ENCODE results near the gene MSL1. TPM values are rescaled to one million over a fixed set of nuclear protein-coding genes. Genes with fewer than 3 reads are reported as not detected.

Gene MSL1
- total and polyA plus RNA-seq, 2 experiments from 2014 or later = 26.7 to 81.6 TPM

- WGBS (ENCODE audit: low lambda C conversion rate, missing lambda C conversion rate) = 86% methylated on average over 14 of the region's 14 CpGs
- no peak overlapping the region for H3K4me2 ChIP-seq
These were observed 31.3 kb upstream of the MSL1 start for GRCh38 chr17:40090237-40091119.

DNA sequence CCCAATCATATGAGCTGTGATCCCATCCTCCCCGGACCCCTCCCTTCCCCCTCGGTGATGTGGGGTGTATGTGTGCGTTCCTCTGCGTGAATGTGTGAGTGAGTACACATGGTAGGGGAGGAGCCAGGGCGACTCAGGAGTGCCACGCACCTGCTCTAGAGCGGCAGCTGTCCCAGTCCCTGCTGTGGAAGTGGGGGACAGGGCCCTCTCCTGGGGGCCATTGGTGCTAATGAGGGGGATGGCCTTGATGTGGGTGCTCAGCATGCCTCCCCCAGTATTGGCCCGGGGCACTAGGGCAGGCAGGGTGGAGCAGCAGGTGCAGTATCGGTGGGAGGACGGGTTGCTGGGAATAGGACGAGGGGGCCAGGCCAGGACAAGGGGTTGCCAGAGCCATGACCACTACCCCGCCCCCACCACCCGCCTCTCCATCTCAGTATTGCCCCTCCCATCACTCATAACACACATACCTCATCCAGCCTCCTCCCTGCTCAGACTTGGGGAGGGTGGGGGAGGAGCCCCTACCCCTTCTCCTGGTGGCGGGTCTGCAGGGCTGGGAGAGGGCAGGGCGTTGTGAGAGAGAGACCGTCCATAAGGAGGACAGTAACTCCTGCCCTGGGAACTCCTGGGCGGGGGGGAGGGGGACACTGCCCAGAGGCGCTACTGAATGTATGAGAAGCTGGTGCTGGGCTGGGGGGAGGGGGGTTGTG, 29.9 kb upstream of the MSL1 start:
- no peak overlapping the region for H3K27ac ChIP-seq
- WGBS (ENCODE audit: low lambda C conversion rate, missing lambda C conversion rate) = 79% methylated on average over 16 of the region's 18 CpGs
- H2AFZ ChIP-seq = no peak overlapping the region
- no peaks in the 10 kb centered on the region for H4K20me1 ChIP-seq (ENCODE audit: insufficient read depth, poor library complexity, severe bottlenecking)
- peak; percentile 40 for DNase-seq (ENCODE audit: low spot score)
- TF ChIP-seq, protein P1, sequence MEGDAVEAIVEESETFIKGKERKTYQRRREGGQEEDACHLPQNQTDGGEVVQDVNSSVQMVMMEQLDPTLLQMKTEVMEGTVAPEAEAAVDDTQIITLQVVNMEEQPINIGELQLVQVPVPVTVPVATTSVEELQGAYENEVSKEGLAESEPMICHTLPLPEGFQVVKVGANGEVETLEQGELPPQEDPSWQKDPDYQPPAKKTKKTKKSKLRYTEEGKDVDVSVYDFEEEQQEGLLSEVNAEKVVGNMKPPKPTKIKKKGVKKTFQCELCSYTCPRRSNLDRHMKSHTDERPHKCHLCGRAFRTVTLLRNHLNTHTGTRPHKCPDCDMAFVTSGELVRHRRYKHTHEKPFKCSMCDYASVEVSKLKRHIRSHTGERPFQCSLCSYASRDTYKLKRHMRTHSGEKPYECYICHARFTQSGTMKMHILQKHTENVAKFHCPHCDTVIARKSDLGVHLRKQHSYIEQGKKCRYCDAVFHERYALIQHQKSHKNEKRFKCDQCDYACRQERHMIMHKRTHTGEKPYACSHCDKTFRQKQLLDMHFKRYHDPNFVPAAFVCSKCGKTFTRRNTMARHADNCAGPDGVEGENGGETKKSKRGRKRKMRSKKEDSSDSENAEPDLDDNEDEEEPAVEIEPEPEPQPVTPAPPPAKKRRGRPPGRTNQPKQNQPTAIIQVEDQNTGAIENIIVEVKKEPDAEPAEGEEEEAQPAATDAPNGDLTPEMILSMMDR (IDR thresholded peaks at IDR 0.05; ENCODE audit: poor library complexity) = no peak
- TF ChIP-seq EZH2phosphoT487 (IDR thresholded peaks at IDR 0.05; ENCODE audit: low read depth, severe bottlenecking, unreplicated experiment) (no peak), EZH2 (IDR thresholded peaks at IDR 0.05; ENCODE audit: borderline replicate concordance) (no peak)
- H3K4me1 ChIP-seq (ENCODE audit: insufficient read depth) = no peaks in the 10 kb centered on the region
- H3K4me3 ChIP-seq = no peak overlapping the region
- H3K36me3 ChIP-seq (replicated peaks; ENCODE audit: insufficient read depth, low read depth) = no peaks in the 10 kb centered on the region
- H3K9me3 ChIP-seq (ENCODE audit: low read depth) = no peaks in the 10 kb centered on the region
- no peaks in the 10 kb centered on the region for H3K79me2 ChIP-seq
- H3K27me3 ChIP-seq = no peaks in the 10 kb centered on the region
- no peaks in the 10 kb centered on the region for H3K9me2 ChIP-seq (replicated peaks; ENCODE audit: insufficient read depth)
- no peak overlapping the region for H3K4me2 ChIP-seq

More at GRCh38 chr17:40090237-40091119, 31.3 kb upstream of the MSL1 start:
- H3K9me2 ChIP-seq (replicated peaks; ENCODE audit: insufficient read depth) = no peaks in the 10 kb centered on the region
- H3K27ac ChIP-seq = no peak overlapping the region
- no peak overlapping the region for H2AFZ ChIP-seq
- no peaks in the 10 kb centered on the region for H3K79me2 ChIP-seq
- no peaks in the 10 kb centered on the region for H3K36me3 ChIP-seq (replicated peaks; ENCODE audit: insufficient read depth, low read depth)
- H3K27me3 ChIP-seq = no peaks in the 10 kb centered on the region
- TF ChIP-seq EZH2phosphoT487 (IDR thresholded peaks at IDR 0.05; ENCODE audit: low read depth, severe bottlenecking, unreplicated experiment) (no peak), EZH2 (IDR thresholded peaks at IDR 0.05; ENCODE audit: borderline replicate concordance) (no peak)
- TF ChIP-seq, protein P1 (IDR thresholded peaks at IDR 0.05; ENCODE audit: poor library complexity) = no peak
- no peak for DNase-seq (ENCODE audit: low spot score)
- H3K4me3 ChIP-seq = no peak overlapping the region
- H4K20me1 ChIP-seq (ENCODE audit: insufficient read depth, poor library complexity, severe bottlenecking) = no peaks in the 10 kb centered on the region
- no peaks in the 10 kb centered on the region for H3K4me1 ChIP-seq (ENCODE audit: insufficient read depth)
- no peaks in the 10 kb centered on the region for H3K9me3 ChIP-seq (ENCODE audit: low read depth)

GRCh38 chr17:40092581-40092980, 29.2 kb upstream of the MSL1 start:
- H3K36me3 ChIP-seq (replicated peaks; ENCODE audit: insufficient read depth, low read depth) = no peaks in the 10 kb centered on the region
- no peak overlapping the region for H3K4me3 ChIP-seq
- no peaks in the 10 kb centered on the region for H3K27me3 ChIP-seq
- H3K9me3 ChIP-seq (ENCODE audit: low read depth) = no peaks in the 10 kb centered on the region
- WGBS (ENCODE audit: low lambda C conversion rate, missing lambda C conversion rate) = 83% methylated on average over 3 of the region's 3 CpGs
- H3K9me2 ChIP-seq (replicated peaks; ENCODE audit: insufficient read depth) = no peaks in the 10 kb centered on the region
- DNase-seq (ENCODE audit: low spot score) = no peak
- H4K20me1 ChIP-seq (ENCODE audit: insufficient read depth, poor library complexity, severe bottlenecking) = no peaks in the 10 kb centered on the region
- no peaks in the 10 kb centered on the region for H3K4me1 ChIP-seq (ENCODE audit: insufficient read depth)
- no peak overlapping the region for H3K27ac ChIP-seq
- H3K79me2 ChIP-seq = no peaks in the 10 kb centered on the region
- H2AFZ ChIP-seq = no peak overlapping the region
- TF ChIP-seq EZH2 (IDR thresholded peaks at IDR 0.05; ENCODE audit: borderline replicate concordance) = no peak
- no peak for TF ChIP-seq EZH2phosphoT487 (IDR thresholded peaks at IDR 0.05; ENCODE audit: low read depth, severe bottlenecking, unreplicated experiment)
- TF ChIP-seq, protein P1 (IDR thresholded peaks at IDR 0.05; ENCODE audit: poor library complexity) = no peak
- H3K4me2 ChIP-seq = no peak overlapping the region

Measured in hepatocyte (in vitro differentiated cells).